Neural crest cell (in vitro differentiated cells): ENCODE measurements around the gene ZSCAN20. TPM values are rescaled to one million over a fixed set of nuclear protein-coding genes. Genes with fewer than 3 reads are reported as not detected.

Experiments used
- DNase-seq: peaks from one replicate; pipeline ENCODE4 v3.0.0; 2021; ENCODE audit warnings: low read depth, mixed read lengths, low spot score
- H3K27ac Mint-ChIP-seq: one replicate; pipeline ENCODE4 v1.8.0; 2021; ENCODE audit warnings: mild to moderate bottlenecking, mixed read lengths; ENCODE audit not compliant: unreplicated experiment
- H3K27me3 Mint-ChIP-seq: 2 replicates; pipeline ENCODE4 v1.8.0; 2021; ENCODE audit warnings: low read depth, mild to moderate bottlenecking, mixed read lengths
- H3K36me3 Mint-ChIP-seq: 2 replicates; pipeline ENCODE4 v1.8.0; 2021; ENCODE audit warnings: low read depth, mild to moderate bottlenecking, mixed read lengths
- H3K4me1 Mint-ChIP-seq: 2 replicates; pipeline ENCODE4 v1.8.0; 2021; ENCODE audit warnings: mixed read lengths
- H3K4me3 Mint-ChIP-seq: one replicate; pipeline ENCODE4 v1.8.0; 2021; ENCODE audit warnings: mild to moderate bottlenecking, mixed read lengths
- H3K9me3 Mint-ChIP-seq: 2 replicates; pipeline ENCODE4 v1.8.0; 2021; ENCODE audit warnings: mixed read lengths
- total RNA-seq: library from RNA; stranded (reverse); gene quantifications from 2 replicates; pipeline ENCODE4 v1.2.1, GENCODE V29; 2021
- TF ChIP-seq, protein P1 (sequence below): fragments of 200-600 bp; sonication (generic); conservative IDR thresholded peaks from 2 replicates; pipeline ENCODE4 v1.5.0; 2021; ENCODE audit warnings: antibody characterized with exemption, mild to moderate bottlenecking

The ZSCAN20 gene
- total RNA-seq, 1 donor from 2014 or later = 7.0 TPM

DNA sequence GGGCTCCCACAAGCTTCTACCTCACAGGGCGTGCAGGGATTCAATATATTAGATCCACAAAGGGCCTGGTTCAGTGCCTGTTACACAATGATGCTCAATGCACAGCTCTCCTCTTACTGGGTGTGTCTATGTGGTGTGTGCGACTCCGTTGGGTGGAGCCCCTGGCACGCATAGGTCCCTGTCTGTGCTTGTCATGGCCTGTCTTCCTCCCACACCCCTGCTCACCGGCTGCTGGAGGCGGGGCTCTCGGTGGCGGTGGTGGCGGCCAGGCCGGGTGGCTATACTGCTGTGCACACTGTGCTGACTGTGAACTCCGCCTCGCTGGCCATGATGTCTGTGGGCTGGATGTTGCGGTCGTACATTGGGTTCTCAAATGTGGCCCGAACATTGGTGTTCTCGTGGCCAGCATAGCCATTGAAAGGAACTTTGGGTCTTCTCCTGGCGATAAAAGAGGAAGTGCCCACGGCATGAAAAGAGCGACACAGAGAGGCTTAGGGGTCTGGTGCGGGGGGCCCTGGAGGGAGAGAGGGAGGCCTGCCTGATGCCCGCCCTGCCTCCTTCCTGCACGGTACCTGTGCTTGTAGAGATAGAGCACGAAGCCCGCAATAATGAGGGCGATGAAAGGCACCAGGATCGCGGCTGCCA, 46.9 kb downstream of the ZSCAN20 start:
- H3K9me3 Mint-ChIP-seq = no peaks in the 10 kb centered on the region
- H3K27ac Mint-ChIP-seq = no peak overlapping the region
- H3K36me3 Mint-ChIP-seq = no peaks in the 10 kb centered on the region
- peaks cover 6% of the 10 kb centered on the region for H3K27me3 Mint-ChIP-seq
- no peak for DNase-seq
- no peak overlapping the region for H3K4me3 Mint-ChIP-seq
- H3K4me1 Mint-ChIP-seq = no peaks in the 10 kb centered on the region
- TF ChIP-seq, protein P1, sequence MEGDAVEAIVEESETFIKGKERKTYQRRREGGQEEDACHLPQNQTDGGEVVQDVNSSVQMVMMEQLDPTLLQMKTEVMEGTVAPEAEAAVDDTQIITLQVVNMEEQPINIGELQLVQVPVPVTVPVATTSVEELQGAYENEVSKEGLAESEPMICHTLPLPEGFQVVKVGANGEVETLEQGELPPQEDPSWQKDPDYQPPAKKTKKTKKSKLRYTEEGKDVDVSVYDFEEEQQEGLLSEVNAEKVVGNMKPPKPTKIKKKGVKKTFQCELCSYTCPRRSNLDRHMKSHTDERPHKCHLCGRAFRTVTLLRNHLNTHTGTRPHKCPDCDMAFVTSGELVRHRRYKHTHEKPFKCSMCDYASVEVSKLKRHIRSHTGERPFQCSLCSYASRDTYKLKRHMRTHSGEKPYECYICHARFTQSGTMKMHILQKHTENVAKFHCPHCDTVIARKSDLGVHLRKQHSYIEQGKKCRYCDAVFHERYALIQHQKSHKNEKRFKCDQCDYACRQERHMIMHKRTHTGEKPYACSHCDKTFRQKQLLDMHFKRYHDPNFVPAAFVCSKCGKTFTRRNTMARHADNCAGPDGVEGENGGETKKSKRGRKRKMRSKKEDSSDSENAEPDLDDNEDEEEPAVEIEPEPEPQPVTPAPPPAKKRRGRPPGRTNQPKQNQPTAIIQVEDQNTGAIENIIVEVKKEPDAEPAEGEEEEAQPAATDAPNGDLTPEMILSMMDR = no peak

DNA sequence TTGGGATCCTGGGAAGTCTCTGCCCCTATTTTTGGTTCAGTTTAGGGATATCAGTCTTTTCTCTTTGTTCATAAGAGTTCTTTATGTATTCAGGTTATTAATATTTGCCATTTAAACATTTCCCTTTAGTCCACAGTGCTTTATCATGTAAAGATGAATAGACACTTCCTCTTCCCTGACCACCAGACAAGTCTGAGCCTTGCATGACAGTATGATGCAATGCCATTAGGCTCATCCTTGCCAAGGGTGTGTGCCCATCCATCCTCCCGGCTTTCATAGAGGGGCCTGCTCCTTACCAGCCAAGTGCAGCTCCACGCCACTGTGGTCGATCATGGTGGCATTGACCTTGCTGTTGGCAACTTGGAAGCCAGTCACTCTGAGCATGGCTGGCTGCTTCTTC, 52.1 kb downstream of the ZSCAN20 start:
- no peak for DNase-seq
- H3K27ac Mint-ChIP-seq = no peak overlapping the region
- H3K36me3 Mint-ChIP-seq = no peaks in the 10 kb centered on the region
- peaks cover 14% of the 10 kb centered on the region for H3K27me3 Mint-ChIP-seq
- peaks cover 3% of the 10 kb centered on the region for H3K9me3 Mint-ChIP-seq
- TF ChIP-seq, protein P1 = no peak
- no peak overlapping the region for H3K4me3 Mint-ChIP-seq
- H3K4me1 Mint-ChIP-seq = no peaks in the 10 kb centered on the region

DNA sequence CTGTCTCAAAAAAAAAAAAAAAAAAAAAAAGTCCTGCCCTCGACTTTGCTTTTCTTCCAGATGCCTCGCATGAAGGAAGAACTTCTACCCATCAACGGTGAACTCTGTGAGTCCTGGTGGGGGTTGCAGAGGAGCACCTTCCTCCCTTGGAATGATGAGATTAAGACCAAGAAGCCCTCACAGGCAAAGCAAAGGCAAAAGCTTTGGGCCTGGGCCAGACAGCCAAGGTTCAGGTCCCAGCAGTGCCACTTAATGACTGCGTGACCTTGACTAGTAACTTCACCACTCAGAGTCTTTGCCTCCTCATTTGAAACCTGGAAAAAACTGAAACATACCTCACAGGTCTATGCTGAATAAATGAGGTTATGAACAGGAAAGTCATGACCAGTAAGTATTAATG, 55.5 kb downstream of the ZSCAN20 start:
- Mint-ChIP-seq H3K4me1 (no peaks in the 10 kb centered on the region), H3K27ac (no peak overlapping the region), H3K4me3 (no peak overlapping the region), H3K27me3 (peaks cover 32% of the 10 kb centered on the region), H3K36me3 (no peaks in the 10 kb centered on the region), H3K9me3 (peaks cover 7% of the 10 kb centered on the region)
- no peak for DNase-seq
- TF ChIP-seq, protein P1 = no peak

DNA sequence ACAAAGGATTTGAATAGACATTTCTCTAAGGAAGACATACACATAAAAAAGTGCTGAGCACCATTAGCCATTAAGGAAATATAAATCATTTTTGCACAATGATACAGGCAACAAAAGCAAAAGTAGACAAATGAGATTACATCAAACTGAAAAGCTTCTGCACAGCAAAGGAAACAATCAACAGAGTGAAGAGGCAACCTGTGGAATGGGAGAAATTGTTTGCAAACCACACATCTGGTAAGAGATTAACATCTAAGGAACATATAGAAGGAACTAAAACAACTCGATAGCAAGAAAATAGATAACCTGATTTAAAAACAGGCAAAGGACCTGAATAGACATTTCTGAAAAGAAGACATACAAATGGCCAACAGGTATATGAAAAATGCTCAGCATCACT, 57.5 kb downstream of the ZSCAN20 start:
- H3K9me3 Mint-ChIP-seq = peaks cover 7% of the 10 kb centered on the region
- no peaks in the 10 kb centered on the region for H3K4me1 Mint-ChIP-seq
- no peak overlapping the region for H3K4me3 Mint-ChIP-seq
- no peaks in the 10 kb centered on the region for H3K36me3 Mint-ChIP-seq
- no peak for DNase-seq
- H3K27ac Mint-ChIP-seq = no peak overlapping the region
- TF ChIP-seq, protein P1 = no peak
- H3K27me3 Mint-ChIP-seq = peaks cover 31% of the 10 kb centered on the region

DNA sequence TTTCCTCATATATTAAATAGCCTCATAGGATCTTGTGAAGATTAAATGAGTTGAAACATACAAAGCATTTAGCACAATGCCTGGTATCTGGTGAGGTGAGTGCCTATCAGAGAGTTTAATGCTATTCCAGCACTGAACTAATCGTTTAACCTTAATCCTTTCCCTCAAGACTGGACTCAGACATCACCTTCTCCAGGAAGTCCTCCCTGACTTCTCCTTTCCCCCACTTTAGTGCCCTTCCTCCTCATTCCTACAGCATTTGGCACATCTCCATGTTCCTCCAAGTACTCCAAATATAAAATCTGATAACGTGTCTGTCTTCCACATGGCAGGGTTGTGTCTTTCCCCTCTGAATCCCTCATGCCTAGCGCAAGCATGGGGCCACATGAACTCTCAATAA, 59.8 kb downstream of the ZSCAN20 start:
- H3K27me3 Mint-ChIP-seq = peaks cover 31% of the 10 kb centered on the region
- no peak for DNase-seq
- peak overlapping the region; percentile 21 for H3K27ac Mint-ChIP-seq
- no peaks in the 10 kb centered on the region for H3K4me1 Mint-ChIP-seq
- no peak overlapping the region for H3K4me3 Mint-ChIP-seq
- H3K9me3 Mint-ChIP-seq = peaks cover 4% of the 10 kb centered on the region
- TF ChIP-seq, protein P1 = no peak
- H3K36me3 Mint-ChIP-seq = no peaks in the 10 kb centered on the region
